H1 (cell line): ENCODE data around the gene LTBP1. TPM values are rescaled to one million over a fixed set of nuclear protein-coding genes. Genes with fewer than 3 reads are reported as not detected.

Experiments
- CTCF ChIA-PET: fragments of 300-600 bp; sonication (Branson Sonifier 250); formaldehyde crosslinking; loops from one replicate; lab custom pipeline; 2021; ENCODE audit not compliant: partially characterized antibody; lab: Charles Lee
- POLR2A ChIA-PET: fragments of 300-600 bp; sonication (Branson Sonifier 250); formaldehyde crosslinking; loops from one replicate; lab custom pipeline; 2021; ENCODE audit warnings: inconsistent platforms; ENCODE audit not compliant: partially characterized antibody; lab: Charles Lee
- DNase-seq, 2 experiments: peaks; one replicate each; pipeline versions ENCODE4 v3.0.0 to v3.0.0-alpha.2; 2010 to 2022; ENCODE audit warnings: low spot score in 2 of 2, low read depth in 1 of 2, mixed read lengths in 1 of 2
- FAIRE-seq: peaks from 2 replicates; lab custom pipeline; 2011; peaks lifted over from hg19 to GRCh38; lab: Jason Lieb, UNC
- H2AFZ ChIP-seq: 2 replicates; pipeline ENCODE4 v1.8.1; 2012; ENCODE audit warnings: low read length, inconsistent platforms
- H2AK5ac ChIP-seq: 2 replicates; pipeline ENCODE4 v1.6.1; 2013; ENCODE audit warnings: low read depth, low read length
- H2BK120ac ChIP-seq: replicated peaks from 2 replicates; pipeline ENCODE3; 2013; ENCODE audit warnings: low read depth, low read length, inconsistent platforms
- H2BK12ac ChIP-seq: 2 replicates; pipeline ENCODE4 v1.6.1; 2013; ENCODE audit warnings: low read depth, low read length
- H2BK15ac ChIP-seq: 2 replicates; pipeline ENCODE4 v1.6.1; 2013; ENCODE audit warnings: low read length
- H2BK20ac ChIP-seq: 2 replicates; pipeline ENCODE4 v1.6.1; 2013; ENCODE audit warnings: low read length
- H2BK5ac ChIP-seq: 2 replicates; pipeline ENCODE4 v1.6.1; 2013; ENCODE audit warnings: low read depth, low read length
- H3K14ac ChIP-seq: 2 replicates; pipeline ENCODE4 v1.6.1; 2013; ENCODE audit warnings: inconsistent platforms; ENCODE audit not compliant: insufficient read length
- H3K18ac ChIP-seq: 2 replicates; pipeline ENCODE4 v1.6.1; 2013; ENCODE audit warnings: low read length; ENCODE audit errors: extremely low read depth
- H3K23ac ChIP-seq: 2 replicates; pipeline ENCODE4 v1.6.1; 2013; ENCODE audit warnings: inconsistent platforms; ENCODE audit not compliant: insufficient read length
- H3K23me2 ChIP-seq: 2 replicates; pipeline ENCODE4 v1.6.1; 2013; ENCODE audit warnings: low read depth, low read length
- H3K27ac ChIP-seq: 2 replicates; pipeline ENCODE4 v1.6.1; 2011; ENCODE audit warnings: low read depth, low read length, inconsistent platforms
- H3K27me3 ChIP-seq, 4 experiments: replicated peaks in 1 of 4; 1 replicate in 1 of 4; 2 replicates in 3 of 4; pipeline versions ENCODE4 v1.6.1 to v1.8.1; 2011 to 2013; ENCODE audit warnings: low read length in 3 of 4, mild to moderate bottlenecking in 3 of 4, inconsistent platforms in 2 of 4, mixed read lengths in 2 of 4, moderate library complexity in 1 of 4; ENCODE audit not compliant: control insufficient read depth in 3 of 4, insufficient read depth in 3 of 4; ENCODE audit errors: extremely low read depth in 1 of 4
- H3K36me3 ChIP-seq, 4 experiments: 2 replicates each; pipeline versions ENCODE4 v1.6.1 to v1.8.1; 2011 to 2013; ENCODE audit warnings: mild to moderate bottlenecking in 4 of 4, low read length in 3 of 4, moderate library complexity in 2 of 4, control low read depth in 1 of 4, inconsistent platforms in 1 of 4; ENCODE audit not compliant: insufficient read depth in 4 of 4, control insufficient read depth in 2 of 4
- H3K4ac ChIP-seq: replicated peaks from 2 replicates; pipeline ENCODE3; 2013; ENCODE audit warnings: low read length, low read depth, mixed read lengths, inconsistent platforms; ENCODE audit not compliant: insufficient read length
- H3K4me1 ChIP-seq, 4 experiments: replicated peaks in 1 of 4; 1 replicate in 1 of 4; 2 replicates in 3 of 4; pipeline versions ENCODE4 v1.6.1 to v1.8.1; 2011 to 2013; ENCODE audit warnings: low read length in 3 of 4, inconsistent platforms in 2 of 4, mixed read lengths in 1 of 4; ENCODE audit not compliant: insufficient read depth in 4 of 4, control insufficient read depth in 3 of 4
- H3K4me2 ChIP-seq, 2 experiments: 2 replicates each; pipeline versions ENCODE4 v1.6.1 to v1.8.1; 2011 to 2013; ENCODE audit warnings: low read depth in 2 of 2, low read length in 2 of 2, control low read depth in 1 of 2, inconsistent platforms in 1 of 2, mild to moderate bottlenecking in 1 of 2; ENCODE audit not compliant: insufficient read depth in 1 of 2
- H3K4me3 ChIP-seq, 4 experiments: fragments of 200-600, 300-600 bp in 1 of 4; sonication (generic), shearing (Covaris generic), sonication (Bioruptor Twin) in 1 of 4; 2 replicates each; pipeline versions ENCODE4 v1.5.1 to v1.8.1; 2011 to 2016; ENCODE audit warnings: low read length in 4 of 4, low read depth in 3 of 4, control low read depth in 2 of 4, inconsistent platforms in 2 of 4, mild to moderate bottlenecking in 2 of 4, mixed read lengths in 1 of 4, moderate library complexity in 1 of 4; ENCODE audit not compliant: insufficient read depth in 2 of 4; ENCODE audit errors: extremely low read depth in 1 of 4
- H3K56ac ChIP-seq: replicated peaks from 2 replicates; pipeline ENCODE3; 2013; ENCODE audit warnings: low read depth, mild to moderate bottlenecking, mixed read lengths, low read length, inconsistent platforms; ENCODE audit not compliant: insufficient read length
- H3K79me1 ChIP-seq: 2 replicates; pipeline ENCODE4 v1.6.1; 2013; ENCODE audit warnings: low read depth, low read length, control low read depth
- H3K79me2 ChIP-seq, 2 experiments: 2 replicates each; pipeline versions ENCODE4 v1.6.1 to v1.8.1; 2012 to 2013; ENCODE audit warnings: low read length in 2 of 2, mild to moderate bottlenecking in 2 of 2, inconsistent platforms in 1 of 2; ENCODE audit not compliant: insufficient read depth in 2 of 2, control insufficient read depth in 1 of 2
- H3K9ac ChIP-seq, 4 experiments: replicated peaks in 1 of 4; 1 replicate in 1 of 4; 2 replicates in 3 of 4; pipeline versions ENCODE4 v1.6.1 to v1.8.1; 2011 to 2013; ENCODE audit warnings: low read depth in 3 of 4, low read length in 3 of 4, control low read depth in 2 of 4, mild to moderate bottlenecking in 2 of 4, moderate library complexity in 2 of 4, inconsistent platforms in 1 of 4; ENCODE audit errors: extremely low read depth in 1 of 4
- H3K9me3 ChIP-seq, 2 experiments: 2 replicates each; pipeline versions ENCODE4 v1.6.1 to v1.8.1; 2012 to 2013; ENCODE audit warnings: mild to moderate bottlenecking in 2 of 2, moderate library complexity in 2 of 2, control low read depth in 1 of 2, inconsistent platforms in 1 of 2, low read depth in 1 of 2, low read length in 1 of 2, mixed read lengths in 1 of 2; ENCODE audit not compliant: insufficient read depth in 2 of 2
- H4K20me1 ChIP-seq, 2 experiments: replicated peaks in 1 of 2; 2 replicates each; pipeline versions ENCODE3 to v1.8.1; 2011 to 2013; ENCODE audit warnings: inconsistent platforms in 2 of 2, low read length in 2 of 2, mild to moderate bottlenecking in 1 of 2; ENCODE audit not compliant: insufficient read depth in 2 of 2, control insufficient read depth in 1 of 2
- H4K5ac ChIP-seq: 2 replicates; pipeline ENCODE4 v1.6.1; 2013; ENCODE audit warnings: low read length, low read depth, mixed read lengths, inconsistent platforms; ENCODE audit not compliant: insufficient read length
- H4K8ac ChIP-seq: 2 replicates; pipeline ENCODE4 v1.8.0; 2013; ENCODE audit warnings: mild to moderate bottlenecking, moderate library complexity, low read length, inconsistent platforms; ENCODE audit not compliant: insufficient read depth; ENCODE audit errors: extremely low read depth
- H4K91ac ChIP-seq: replicated peaks from 2 replicates; pipeline ENCODE3; 2013; ENCODE audit warnings: low read length, mixed read lengths, inconsistent platforms; ENCODE audit not compliant: insufficient read length
- CHD1 ChIP-seq: IDR thresholded peaks from 2 replicates; pipeline ENCODE4 v1.6.1; 2012; ENCODE audit warnings: low read depth, low read length, improper control_type of control experiment
- KDM1A ChIP-seq: fragments of 200-600, 300-600 bp; sonication (generic); IDR thresholded peaks from 2 replicates; pipeline ENCODE4 v1.7.1; 2016; ENCODE audit warnings: mild to moderate bottlenecking, low read length, borderline replicate concordance
- RFX5 ChIP-seq: IDR thresholded peaks from 2 replicates; pipeline ENCODE4 v1.6.1; 2011; ENCODE audit warnings: low read depth, low read length, improper control_type of control experiment, borderline replicate concordance
- SRF ChIP-seq: IDR thresholded peaks from 2 replicates; pipeline ENCODE4 v1.6.1; 2011; ENCODE audit warnings: mild to moderate bottlenecking, low read depth, low read length, moderate library complexity
- TAF1 ChIP-seq: IDR thresholded peaks from 2 replicates; pipeline ENCODE4 v1.6.1; 2011; ENCODE audit warnings: mild to moderate bottlenecking, low read depth, low read length
- ZNF274 ChIP-seq: IDR thresholded peaks from 2 replicates; pipeline ENCODE4 v1.7.0; 2012; ENCODE audit warnings: low read length, borderline replicate concordance; ENCODE audit errors: extremely low read depth
- WGBS, 2 experiments: shearing (Covaris generic) in 1 of 2; methylation state at CpG; one replicate each; pipeline versions ENCODE4 v1.1.6 to v1.1.7; 2013 to 2015; ENCODE audit warnings: low lambda C conversion rate in 2 of 2, mixed read lengths in 2 of 2, inconsistent platforms in 1 of 2, low coverage in 1 of 2, missing lambda C conversion rate in 1 of 2; ENCODE audit not compliant: insufficient replicate concordance in 2 of 2, insufficient coverage in 1 of 2, insufficient read length in 1 of 2; ENCODE audit errors: extremely low coverage in 1 of 2, missing lambda C conversion rate in 1 of 2; 5-methylcytosine and 5-hydroxymethylcytosine counted together
- polyA plus RNA-seq, 7 experiments: library from polyadenylated mRNA; depleted of rRNA in 3 of 7; stranded (reverse) in 5 of 7; unstranded in 2 of 7; fragments of >200 nt in 5 of 7; fragments of 200-250 nt in 2 of 7; gene quantifications; 1 replicate in 5 of 7; 2 replicates in 1 of 7; 4 replicates in 1 of 7; pipeline versions ENCODE4 v1.2.1 to v1.2.3, GENCODE V29; 2011 to 2013; ENCODE audit warnings: missing spikeins in 2 of 7, mixed read lengths in 2 of 7
- total RNA-seq: library from RNA; stranded (reverse); fragmentation: NEBNext Ultra II Directional; extraction: Animal tissue kit (Norgen Biotek cat#: 25700); gene quantifications from 2 replicates; pipeline ENCODE4 v1.2.1, GENCODE V29; 2021
- TF ChIP-seq, protein P1 (sequence below): IDR thresholded peaks from 2 replicates; pipeline ENCODE4 v1.6.1; 2011; ENCODE audit warnings: low read length, improper control_type of control experiment

Gene LTBP1
- total and polyA plus RNA-seq, 2 of the 8 experiments (the other 6 are each of a cell fraction or from before 2014, with no cell fraction given), result 15.4 to 24.7 TPM

GRCh38 chr2:33347856-33348255 lies 401.1 kb downstream of the LTBP1 start:
- no peaks in the 10 kb centered on the region for H3K79me2 ChIP-seq
- no peaks in the 10 kb centered on the region for H3K79me1 ChIP-seq
- ChIA-PET CTCF (interaction anchor here (0.6 kb wide), 2 partner anchors 25 to 235 kb away, joined by 3 read pairs; no protein-coding TSS in a partner anchor), POLR2A (no interaction called here)
- H4K8ac ChIP-seq, result no peak overlapping the region
- H3K4me2 ChIP-seq, result no peak overlapping the region
- 97% methylated on average over 3 of the region's 3 CpGs; no CpG with 5 or more reads in 1 of the 2 experiments for WGBS, 2 experiments
- H3K23me2 ChIP-seq, result no peaks in the 10 kb centered on the region
- H3K23ac ChIP-seq, result no peak overlapping the region
- no peaks in the 10 kb centered on the region for H3K36me3 ChIP-seq
- FAIRE-seq, result no peak
- no peaks in the 10 kb centered on the region for H3K27me3 ChIP-seq
- no peak overlapping the region for H3K18ac ChIP-seq
- H3K4ac ChIP-seq, result no peak overlapping the region
- no peak overlapping the region for H2BK12ac ChIP-seq
- H4K5ac ChIP-seq, result no peak overlapping the region
- no peaks in the 10 kb centered on the region for H4K20me1 ChIP-seq
- H2AK5ac ChIP-seq, result no peak overlapping the region
- H2BK20ac ChIP-seq, result no peak overlapping the region
- no peak overlapping the region for H2BK5ac ChIP-seq
- H3K4me3 ChIP-seq, result no peak overlapping the region
- H4K91ac ChIP-seq, result no peak overlapping the region
- H2AFZ ChIP-seq, result no peak overlapping the region
- H3K56ac ChIP-seq, result no peak overlapping the region
- no peak overlapping the region for H3K9ac ChIP-seq
- H3K9me3 ChIP-seq, result no peaks in the 10 kb centered on the region
- H3K4me1 ChIP-seq, result no peaks in the 10 kb centered on the region
- no peak overlapping the region for H2BK15ac ChIP-seq
- no peak overlapping the region for H3K14ac ChIP-seq
- H3K27ac ChIP-seq, result no peak overlapping the region
- no peak for DNase-seq
- no peak overlapping the region for H2BK120ac ChIP-seq
- TF ChIP-seq CHD1 (no peak), ZNF274 (no peak), SRF (no peak), KDM1A (no peak), RFX5 (no peak), TAF1 (no peak)
- TF ChIP-seq, protein P1, sequence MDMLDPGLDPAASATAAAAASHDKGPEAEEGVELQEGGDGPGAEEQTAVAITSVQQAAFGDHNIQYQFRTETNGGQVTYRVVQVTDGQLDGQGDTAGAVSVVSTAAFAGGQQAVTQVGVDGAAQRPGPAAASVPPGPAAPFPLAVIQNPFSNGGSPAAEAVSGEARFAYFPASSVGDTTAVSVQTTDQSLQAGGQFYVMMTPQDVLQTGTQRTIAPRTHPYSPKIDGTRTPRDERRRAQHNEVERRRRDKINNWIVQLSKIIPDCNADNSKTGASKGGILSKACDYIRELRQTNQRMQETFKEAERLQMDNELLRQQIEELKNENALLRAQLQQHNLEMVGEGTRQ, result no peak
